ENCODE measurements around the gene PDGFA.

DNA sequence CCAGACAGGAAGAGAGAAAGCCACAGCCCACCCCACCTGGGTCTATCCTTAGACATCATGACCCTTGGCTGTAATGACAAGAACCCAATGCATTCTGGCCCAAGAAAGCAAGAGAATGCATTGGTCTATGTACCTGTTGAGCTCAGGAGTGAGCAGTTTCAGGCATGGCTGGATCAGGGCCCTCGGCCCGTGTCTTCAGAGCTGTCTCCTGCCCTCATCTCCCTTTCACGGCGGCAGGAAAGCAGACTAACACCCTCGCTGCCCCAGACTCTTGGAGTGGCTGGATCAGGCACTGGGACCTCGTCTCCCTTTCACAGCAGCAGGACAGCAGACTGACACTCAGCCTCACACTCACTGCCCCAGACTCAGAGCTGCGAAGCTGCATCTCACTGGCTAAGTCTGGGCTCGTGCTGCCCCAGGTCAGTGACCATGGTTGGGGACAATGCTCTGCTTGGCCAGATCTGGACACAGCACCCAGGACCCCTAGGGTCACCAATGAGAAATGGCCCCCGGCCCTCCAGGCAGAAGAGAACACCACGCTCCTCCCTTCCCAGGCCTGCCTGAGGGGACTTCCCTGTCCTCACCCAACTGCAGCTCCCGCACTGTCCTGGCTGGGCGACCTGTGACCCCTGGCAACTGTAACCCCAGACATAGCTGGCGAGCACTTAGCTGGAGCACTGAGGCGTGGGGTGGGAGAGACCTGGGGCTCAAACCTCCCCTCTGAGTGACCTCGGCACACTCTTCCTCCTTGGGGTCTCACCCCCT, 12.9 kb upstream of the PDGFA start:
- TF ChIP-seq POLR2A (IDR thresholded peaks at IDR 0.05) (no peak), CTCF (IDR thresholded peaks at IDR 0.05) (no peak)
